ENCODE results near the gene UTS2R.
A peak's percentile ranks its signal among the peaks of the same experiment; 100 is the strongest.

The UTS2R gene

DNA sequence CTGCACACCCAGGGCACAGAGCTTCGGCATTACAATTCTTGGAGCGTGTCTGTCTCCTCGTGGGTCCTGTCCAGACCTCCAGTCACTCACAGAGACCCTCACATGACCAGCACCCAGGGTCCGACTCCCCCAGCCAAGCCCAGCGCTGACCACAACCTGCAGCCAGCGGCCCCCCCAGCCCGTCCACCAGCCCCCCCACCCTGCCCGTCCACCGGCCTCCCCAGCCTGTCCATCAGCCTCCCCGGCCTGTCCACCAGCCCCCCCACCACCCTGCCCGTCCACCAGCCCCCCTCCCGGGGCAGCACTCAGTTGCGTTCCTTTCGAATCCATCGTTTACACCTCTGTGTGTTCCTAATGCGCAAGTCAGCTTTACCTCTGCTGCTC, 43.8 kb upstream of the UTS2R start:
- FAIRE-seq (no peak), DNase-seq (ENCODE audit: insufficient read length, low spot score) (no peak)
- TF ChIP-seq TAF1 (IDR thresholded peaks at IDR 0.05; ENCODE audit: low read depth, low read length): no peak
- no peak for TF ChIP-seq PAX5 (IDR thresholded peaks at IDR 0.05; ENCODE audit: insufficient read depth, low read length, severe bottlenecking)
- no peak for TF ChIP-seq POLR2A (IDR thresholded peaks at IDR 0.05; ENCODE audit: low read depth, low read length)
- no peak for TF ChIP-seq POLR2AphosphoS5 (IDR thresholded peaks at IDR 0.05; ENCODE audit: low read depth, low read length)
- no peak for TF ChIP-seq SPI1 (IDR thresholded peaks at IDR 0.05; ENCODE audit: low read depth, low read length)
- no peak for TF ChIP-seq POU2F2 (IDR thresholded peaks at IDR 0.05; ENCODE audit: low read depth, low read length)

DNA sequence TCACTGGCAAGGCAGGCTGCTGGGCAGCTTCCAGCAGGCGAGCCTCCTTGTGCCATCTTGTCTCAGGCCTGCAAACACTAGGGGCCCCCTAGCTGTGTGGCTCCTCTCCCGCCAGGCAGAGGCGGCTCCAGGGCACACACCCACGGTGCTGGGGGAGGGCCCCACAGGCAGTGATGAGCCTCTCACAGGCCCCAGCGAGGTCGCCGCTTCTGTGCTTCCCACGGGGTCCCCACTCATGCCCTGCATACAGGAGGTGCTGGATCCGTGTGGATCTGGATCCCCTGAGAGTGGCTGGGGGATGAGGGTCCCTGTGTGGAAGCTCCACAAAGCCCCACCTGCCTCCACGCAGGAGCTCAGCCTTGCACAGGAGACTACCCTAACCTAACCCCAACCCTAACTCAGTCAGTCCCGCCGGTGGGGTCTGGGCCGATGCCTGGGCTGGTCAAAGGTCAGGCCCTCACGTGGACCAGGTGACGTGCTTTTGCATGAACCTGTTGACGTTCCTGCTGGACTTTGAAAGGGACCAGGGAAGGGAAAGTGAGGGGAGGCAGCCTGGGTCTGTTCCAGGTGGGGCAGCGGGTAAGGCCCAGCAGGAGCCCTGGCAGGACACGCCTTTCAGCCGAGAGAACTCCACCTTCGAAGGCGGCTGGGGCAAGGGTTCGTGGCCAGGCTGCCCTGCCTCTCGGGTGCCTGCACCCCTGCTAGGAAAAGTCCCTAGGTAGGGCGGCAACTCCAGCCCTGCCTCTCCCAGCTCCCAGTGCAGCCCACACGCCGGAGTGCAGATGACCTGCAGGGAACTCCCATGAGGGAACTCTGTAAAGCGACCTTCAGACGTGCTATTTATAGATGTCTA, 43.2 kb upstream of the UTS2R start:
- TF ChIP-seq PAX5 (IDR thresholded peaks at IDR 0.05; ENCODE audit: insufficient read depth, low read length, severe bottlenecking): no peak
- TF ChIP-seq SPI1 (IDR thresholded peaks at IDR 0.05; ENCODE audit: low read depth, low read length): no peak
- DNase-seq (ENCODE audit: insufficient read length, low spot score): no peak
- no peak for FAIRE-seq

DNA sequence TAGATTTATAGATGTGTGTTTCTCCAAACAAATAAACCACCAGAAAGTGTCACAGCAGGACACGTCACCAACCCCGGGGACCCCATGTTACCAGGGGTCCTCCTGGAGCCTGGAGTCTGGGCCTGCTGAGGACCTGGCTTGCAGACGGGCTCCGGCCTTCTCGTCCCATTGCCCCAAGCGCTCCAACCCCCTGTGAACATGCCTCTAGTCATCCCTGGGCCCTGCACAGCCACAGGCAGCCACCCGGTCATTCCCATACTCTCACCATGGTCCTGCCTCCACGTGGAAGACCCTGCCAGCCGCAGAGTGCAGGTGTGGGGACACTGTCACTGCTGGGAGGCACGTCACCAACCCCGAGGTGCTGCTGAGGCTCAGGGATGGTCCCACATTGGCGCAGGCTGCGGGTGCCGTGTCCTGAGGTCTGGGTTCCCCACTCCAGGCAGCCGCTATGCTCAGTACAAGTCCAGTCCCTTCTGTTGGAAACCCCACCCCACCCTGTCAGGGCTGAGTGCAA, 42.5 kb upstream of the UTS2R start:
- TF ChIP-seq POLR2AphosphoS5 (IDR thresholded peaks at IDR 0.05; ENCODE audit: low read depth, low read length): no peak
- TF ChIP-seq PAX5 (IDR thresholded peaks at IDR 0.05; ENCODE audit: insufficient read depth, low read length, severe bottlenecking): no peak
- TF ChIP-seq POLR2A (IDR thresholded peaks at IDR 0.05; ENCODE audit: low read depth, low read length): no peak
- TF ChIP-seq TAF1 (IDR thresholded peaks at IDR 0.05; ENCODE audit: low read depth, low read length): no peak
- TF ChIP-seq POU2F2 (IDR thresholded peaks at IDR 0.05; ENCODE audit: low read depth, low read length): no peak
- TF ChIP-seq SPI1 (IDR thresholded peaks at IDR 0.05; ENCODE audit: low read depth, low read length): no peak
- no peak for DNase-seq (ENCODE audit: insufficient read length, low spot score)
- no peak for FAIRE-seq

DNA sequence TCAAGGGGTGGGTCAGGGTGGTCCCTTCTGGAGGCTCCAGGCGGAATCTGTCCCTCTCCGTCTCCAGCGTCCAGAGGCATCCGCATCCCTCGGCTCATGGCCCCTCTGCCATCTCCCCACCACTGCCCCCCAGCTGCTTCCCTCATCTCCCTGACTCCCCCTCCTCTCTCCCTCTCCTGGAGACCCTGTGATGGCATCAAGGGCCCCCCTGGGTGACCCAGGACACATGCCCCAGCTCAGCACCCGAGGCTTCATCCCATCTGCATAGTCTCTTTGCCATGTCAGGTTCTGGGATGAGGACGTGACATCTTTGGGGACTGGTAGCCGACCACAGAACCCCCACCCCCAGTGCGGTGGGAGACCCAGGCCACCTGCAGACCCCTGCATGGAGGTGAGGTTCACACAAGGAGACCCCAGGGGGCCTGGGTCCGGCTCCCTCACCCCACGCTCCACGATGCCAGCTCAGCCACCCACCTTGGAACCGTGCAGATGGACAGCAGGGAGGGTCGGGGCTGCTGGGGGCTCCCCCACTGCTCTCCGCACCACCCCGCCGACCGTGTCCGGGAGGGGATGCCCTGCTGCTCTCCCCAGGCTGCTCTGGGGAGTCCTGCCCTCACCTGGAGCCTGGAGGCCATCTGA, 41.8 kb upstream of the UTS2R start:
- no peak for FAIRE-seq
- DNase-seq (ENCODE audit: insufficient read length, low spot score): no peak
- TF ChIP-seq PAX5 (IDR thresholded peaks at IDR 0.05; ENCODE audit: insufficient read depth, low read length, severe bottlenecking): no peak
- no peak for TF ChIP-seq TAF1 (IDR thresholded peaks at IDR 0.05; ENCODE audit: low read depth, low read length)
- TF ChIP-seq POU2F2 (IDR thresholded peaks at IDR 0.05; ENCODE audit: low read depth, low read length): no peak
- no peak for TF ChIP-seq POLR2AphosphoS5 (IDR thresholded peaks at IDR 0.05; ENCODE audit: low read depth, low read length)

DNA sequence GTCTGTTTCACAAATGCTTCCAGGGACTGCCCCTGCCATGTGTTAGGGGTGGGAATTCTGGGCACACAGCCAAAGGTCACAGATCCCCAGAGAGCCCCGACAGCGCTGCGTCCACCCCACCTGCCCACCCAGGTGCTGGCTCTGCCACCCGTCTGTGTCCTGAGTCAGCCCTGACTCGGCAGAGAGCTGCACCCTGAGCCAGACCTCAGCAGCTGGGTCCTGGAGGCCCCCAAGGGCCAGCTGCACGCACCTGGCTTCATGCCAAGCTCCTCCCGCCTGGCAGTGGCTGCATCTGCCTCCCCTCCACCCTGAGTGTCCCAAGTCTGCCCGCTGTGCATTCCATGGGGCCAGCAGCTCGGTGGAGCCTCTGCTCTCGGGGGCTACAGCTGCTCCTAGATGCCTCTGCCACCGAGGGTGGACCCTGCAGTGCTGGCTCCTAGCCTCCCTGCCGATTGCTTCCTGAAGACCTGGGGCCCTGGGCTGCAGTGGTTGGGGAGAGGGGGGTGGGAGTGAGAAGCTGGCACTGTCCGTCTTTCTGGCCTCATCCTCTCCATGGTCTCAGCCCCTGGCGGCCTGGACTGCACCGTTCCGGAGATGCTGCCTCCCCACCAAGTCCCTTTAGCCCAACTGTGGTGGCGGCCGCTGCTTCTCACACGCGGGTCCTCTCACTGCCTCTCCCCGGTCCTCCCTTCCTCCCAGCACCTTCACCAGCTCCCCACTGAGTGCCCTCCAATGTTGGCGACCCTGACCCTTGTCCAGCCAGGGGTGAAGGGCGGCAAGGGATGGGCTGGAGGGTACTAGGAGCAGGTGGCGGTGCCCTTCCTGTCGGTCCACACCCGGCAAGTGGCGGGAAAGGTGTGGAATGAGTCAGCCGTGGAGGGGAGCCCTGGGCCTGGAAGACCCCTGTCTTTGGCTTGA, 41.0 kb upstream of the UTS2R start:
- DNase-seq (ENCODE audit: insufficient read length, low spot score) (no peak), FAIRE-seq (no peak)
- TF ChIP-seq POLR2AphosphoS5 (IDR thresholded peaks at IDR 0.05; ENCODE audit: low read depth, low read length): no peak
- no peak for TF ChIP-seq SPI1 (IDR thresholded peaks at IDR 0.05; ENCODE audit: low read depth, low read length)
- no peak for TF ChIP-seq POU2F2 (IDR thresholded peaks at IDR 0.05; ENCODE audit: low read depth, low read length)

DNA sequence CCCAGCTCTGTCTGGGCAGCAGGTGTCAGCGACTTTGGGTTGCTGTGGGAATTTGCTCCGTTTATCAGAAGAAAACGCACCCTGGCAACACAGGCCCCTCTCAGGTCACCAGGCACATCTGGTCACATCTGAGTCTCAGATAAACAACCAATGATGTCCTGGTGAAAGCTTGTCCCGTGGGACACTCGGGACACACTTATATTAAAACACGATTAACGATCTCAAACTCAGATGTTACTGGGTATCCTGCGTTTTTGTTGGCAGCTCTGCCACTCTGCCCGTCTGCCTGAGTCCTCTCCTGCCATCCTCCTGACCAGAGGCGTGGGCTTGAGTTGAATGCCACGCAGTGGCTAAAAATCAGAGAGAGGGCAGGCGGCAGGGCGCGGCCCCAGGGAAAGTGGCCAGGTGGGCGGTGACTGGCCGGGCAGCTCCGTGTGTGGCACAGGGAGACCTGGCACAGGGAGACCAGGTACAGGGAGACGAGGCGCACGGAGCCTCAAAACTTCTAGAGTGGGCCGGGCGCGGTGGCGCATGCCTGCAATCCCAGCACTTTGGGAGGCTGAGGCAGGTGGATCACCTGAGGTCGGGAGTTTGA, 40.1 kb upstream of the UTS2R start:
- TF ChIP-seq TAF1 (IDR thresholded peaks at IDR 0.05; ENCODE audit: low read depth, low read length): no peak
- TF ChIP-seq SPI1 (IDR thresholded peaks at IDR 0.05; ENCODE audit: low read depth, low read length): no peak
- TF ChIP-seq POU2F2 (IDR thresholded peaks at IDR 0.05; ENCODE audit: low read depth, low read length): no peak
- no peak for TF ChIP-seq PAX5 (IDR thresholded peaks at IDR 0.05; ENCODE audit: insufficient read depth, low read length, severe bottlenecking)
- TF ChIP-seq POLR2A (IDR thresholded peaks at IDR 0.05; ENCODE audit: low read depth, low read length): no peak
- no peak for TF ChIP-seq POLR2AphosphoS5 (IDR thresholded peaks at IDR 0.05; ENCODE audit: low read depth, low read length)
- DNase-seq (ENCODE audit: insufficient read length, low spot score) (no peak), FAIRE-seq (no peak)

DNA sequence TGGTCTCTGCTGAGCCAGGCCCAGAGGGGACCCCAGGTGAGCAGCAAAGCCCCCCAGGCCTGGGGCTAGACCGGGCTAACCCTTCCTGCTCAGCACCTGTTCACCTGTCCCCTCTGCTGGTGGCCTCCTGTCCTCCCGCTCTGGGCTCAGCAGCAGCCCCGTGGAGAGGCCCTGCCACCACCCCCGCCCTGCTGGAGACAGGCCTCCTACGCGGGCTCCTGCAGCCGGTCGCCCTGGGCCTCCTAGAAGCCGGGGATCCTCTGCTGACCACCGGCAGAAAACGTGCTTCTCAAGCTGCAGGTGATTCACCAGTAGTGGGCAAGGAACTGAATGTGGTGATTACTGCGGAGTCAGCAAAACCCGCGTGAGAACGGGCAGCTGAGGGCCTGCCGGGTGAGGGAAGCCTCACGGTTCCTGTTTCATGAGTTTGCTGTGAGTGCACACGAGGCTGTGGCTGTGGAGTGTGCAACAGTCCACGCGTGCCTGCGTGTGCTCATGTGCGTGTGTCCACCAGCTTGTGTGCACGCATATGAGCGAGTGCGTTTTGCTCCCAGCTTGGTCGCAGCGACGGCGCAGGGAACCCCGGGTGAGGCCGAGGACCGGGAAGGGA, 38.8 kb upstream of the UTS2R start:
- FAIRE-seq (peak; percentile 9), DNase-seq (ENCODE audit: insufficient read length, low spot score) (no peak)
- TF ChIP-seq SPI1 (IDR thresholded peaks at IDR 0.05; ENCODE audit: low read depth, low read length) (no peak), TAF1 (IDR thresholded peaks at IDR 0.05; ENCODE audit: low read depth, low read length) (no peak), POU2F2 (IDR thresholded peaks at IDR 0.05; ENCODE audit: low read depth, low read length) (no peak), POLR2A (IDR thresholded peaks at IDR 0.05; ENCODE audit: low read depth, low read length) (no peak), POLR2AphosphoS5 (IDR thresholded peaks at IDR 0.05; ENCODE audit: low read depth, low read length) (no peak), PAX5 (IDR thresholded peaks at IDR 0.05; ENCODE audit: insufficient read depth, low read length, severe bottlenecking) (no peak)

DNA sequence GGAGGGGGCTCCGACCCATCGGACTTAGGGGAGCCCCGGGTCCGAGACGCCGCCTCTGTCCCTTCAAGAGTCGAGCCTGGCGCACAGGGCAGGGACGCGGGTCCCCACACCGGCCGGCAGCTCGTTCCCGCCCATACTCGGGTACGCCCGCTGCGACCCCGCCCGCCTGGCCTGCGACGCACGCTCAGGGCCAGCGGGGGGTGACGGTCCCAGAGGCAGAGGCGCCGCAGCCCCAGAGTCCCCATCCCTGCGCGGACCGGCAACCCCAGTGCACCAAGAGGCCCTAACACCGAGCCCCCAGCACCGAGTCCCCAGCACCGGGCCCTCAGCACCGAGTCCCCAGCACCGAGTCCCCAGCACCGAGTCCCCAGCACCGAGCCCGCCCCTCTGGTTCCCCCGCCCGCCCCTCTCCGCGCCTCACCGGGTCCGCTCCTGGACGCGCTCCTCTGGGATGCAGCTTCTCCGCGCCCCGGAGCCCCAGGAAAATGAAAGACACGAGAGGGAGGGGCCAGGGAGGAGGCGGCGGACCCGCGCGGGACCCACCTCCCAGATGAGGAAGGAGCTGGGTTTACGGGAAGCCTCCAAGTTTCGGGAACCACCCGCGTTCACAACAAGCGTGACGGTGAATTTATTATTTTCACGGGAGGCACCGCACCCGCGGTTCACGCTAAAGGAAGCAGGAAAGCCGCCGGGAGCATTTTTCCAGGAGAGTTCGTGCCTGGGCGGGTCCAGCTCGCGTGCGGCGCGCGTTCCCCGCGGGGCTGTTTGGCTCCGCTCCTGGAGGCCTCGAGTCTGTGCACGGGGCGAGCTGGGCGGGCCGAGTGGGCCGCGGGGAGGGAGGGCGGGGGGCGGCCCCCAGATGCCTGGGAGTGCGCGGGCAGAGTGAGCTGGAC, 38.0 kb upstream of the UTS2R start, which contains the start of gene SECTM1:
Gene SECTM1 (minus strand): TSS at position 488 of the 893 bp plus-strand sequence. CDS start 6,526 bp downstream, outside the sequence.
- DNase-seq (ENCODE audit: insufficient read length, low spot score) (no peak), FAIRE-seq (no peak)
- TF ChIP-seq PAX5 (IDR thresholded peaks at IDR 0.05; ENCODE audit: insufficient read depth, low read length, severe bottlenecking) (no peak), SPI1 (IDR thresholded peaks at IDR 0.05; ENCODE audit: low read depth, low read length) (no peak), TAF1 (IDR thresholded peaks at IDR 0.05; ENCODE audit: low read depth, low read length) (no peak), POLR2A (IDR thresholded peaks at IDR 0.05; ENCODE audit: low read depth, low read length) (no peak), POU2F2 (IDR thresholded peaks at IDR 0.05; ENCODE audit: low read depth, low read length) (no peak), POLR2AphosphoS5 (IDR thresholded peaks at IDR 0.05; ENCODE audit: low read depth, low read length) (no peak)

All from GM12891 (cell line).